ENCODE data around the gene HECW1. TPM values are rescaled to one million over a fixed set of nuclear protein-coding genes. Genes with fewer than 3 reads are reported as not detected.
"Not testable (repeated sequence)": the region's sequence is repeated elsewhere in the genome, so short reads cannot be mapped to it uniquely, and the experiment has no call there.

HECW1 gene
- total RNA-seq, 1 donor = 2.9 TPM

GRCh38 chr7:43136064-43136463 lies 23.6 kb downstream of the HECW1 start:
- Histone ChIP-seq H3K27ac (ENCODE audit: low read depth, low read length) (no peak overlapping the region), H3K4me2 (ENCODE audit: insufficient read depth, low read length) (no peak overlapping the region), H3K36me3 (ENCODE audit: insufficient read depth, low read length) (no peaks in the 10 kb centered on the region), H3K4me1 (ENCODE audit: insufficient read depth, low read length) (no peaks in the 10 kb centered on the region), H3K4me3 (ENCODE audit: insufficient read depth, low read length) (no peak overlapping the region), H3K79me2 (ENCODE audit: insufficient read depth, low read length) (no peaks in the 10 kb centered on the region), H3K27me3 (ENCODE audit: insufficient read depth, low read length) (no peaks in the 10 kb centered on the region), H2AFZ (ENCODE audit: low read length) (no peak overlapping the region), H4K20me1 (ENCODE audit: insufficient read depth, low read length) (no peaks in the 10 kb centered on the region), H3K9me3 (ENCODE audit: low read depth, low read length) (no peaks in the 10 kb centered on the region)
- DNase-seq (ENCODE audit: insufficient read length, low spot score, missing footprints) = no peak
- no peak for TF ChIP-seq CTCF (IDR thresholded peaks at IDR 0.05; ENCODE audit: extremely low read depth, low read depth, low read length)

- H4K20me1 ChIP-seq (ENCODE audit: insufficient read depth, low read length); H3K79me2 ChIP-seq (ENCODE audit: insufficient read depth, low read length); H3K9me3 ChIP-seq (ENCODE audit: low read depth, low read length); H3K27ac ChIP-seq (ENCODE audit: low read depth, low read length); DNase-seq (ENCODE audit: insufficient read length, low spot score, missing footprints); H2AFZ ChIP-seq (ENCODE audit: low read length); H3K4me1 ChIP-seq (ENCODE audit: insufficient read depth, low read length); H3K36me3 ChIP-seq (ENCODE audit: insufficient read depth, low read length); H3K4me3 ChIP-seq (ENCODE audit: insufficient read depth, low read length); H3K4me2 ChIP-seq (ENCODE audit: insufficient read depth, low read length); H3K27me3 ChIP-seq (ENCODE audit: insufficient read depth, low read length): not testable (repeated sequence)
Measured at GRCh38 chr7:43137121-43137744, 24.8 kb downstream of the HECW1 start.

- H3K4me1 ChIP-seq (ENCODE audit: insufficient read depth, low read length) = no peaks in the 10 kb centered on the region
- no peaks in the 10 kb centered on the region for H3K27me3 ChIP-seq (ENCODE audit: insufficient read depth, low read length)
- H4K20me1 ChIP-seq (ENCODE audit: insufficient read depth, low read length) = no peaks in the 10 kb centered on the region
- H3K4me3 ChIP-seq (ENCODE audit: insufficient read depth, low read length) = no peak overlapping the region
- H3K79me2 ChIP-seq (ENCODE audit: insufficient read depth, low read length) = no peaks in the 10 kb centered on the region
- H3K4me2 ChIP-seq (ENCODE audit: insufficient read depth, low read length) = no peak overlapping the region
- DNase-seq (ENCODE audit: insufficient read length, low spot score, missing footprints) = no peak
- no peak overlapping the region for H3K27ac ChIP-seq (ENCODE audit: low read depth, low read length)
- H2AFZ ChIP-seq (ENCODE audit: low read length) = no peak overlapping the region
- no peaks in the 10 kb centered on the region for H3K9me3 ChIP-seq (ENCODE audit: low read depth, low read length)
- H3K36me3 ChIP-seq (ENCODE audit: insufficient read depth, low read length) = no peaks in the 10 kb centered on the region
- TF ChIP-seq CTCF (IDR thresholded peaks at IDR 0.05; ENCODE audit: extremely low read depth, low read depth, low read length) = no peak
Measured at GRCh38 chr7:43137811-43138210, 25.4 kb downstream of the HECW1 start.

GRCh38 chr7:43138710-43139109 lies 26.3 kb downstream of the HECW1 start:
- Histone ChIP-seq H2AFZ (ENCODE audit: low read length) (no peak overlapping the region), H3K27ac (ENCODE audit: low read depth, low read length) (no peak overlapping the region), H3K9me3 (ENCODE audit: low read depth, low read length) (no peaks in the 10 kb centered on the region), H3K27me3 (ENCODE audit: insufficient read depth, low read length) (no peaks in the 10 kb centered on the region), H3K79me2 (ENCODE audit: insufficient read depth, low read length) (no peaks in the 10 kb centered on the region), H3K36me3 (ENCODE audit: insufficient read depth, low read length) (no peaks in the 10 kb centered on the region), H3K4me2 (ENCODE audit: insufficient read depth, low read length) (no peak overlapping the region), H3K4me1 (ENCODE audit: insufficient read depth, low read length) (no peaks in the 10 kb centered on the region), H3K4me3 (ENCODE audit: insufficient read depth, low read length) (no peak overlapping the region), H4K20me1 (ENCODE audit: insufficient read depth, low read length) (no peaks in the 10 kb centered on the region)
- TF ChIP-seq CTCF (IDR thresholded peaks at IDR 0.05; ENCODE audit: extremely low read depth, low read depth, low read length) = no peak
- no peak for DNase-seq (ENCODE audit: insufficient read length, low spot score, missing footprints)
